SW 1271 (cell line): ENCODE measurements around the gene STARD4.

Experiments
- DNase-seq, 2 experiments: peaks; one replicate each; lab custom pipeline; 2025; lab: John Stamatoyannopoulos, UW

The STARD4 gene

DNA sequence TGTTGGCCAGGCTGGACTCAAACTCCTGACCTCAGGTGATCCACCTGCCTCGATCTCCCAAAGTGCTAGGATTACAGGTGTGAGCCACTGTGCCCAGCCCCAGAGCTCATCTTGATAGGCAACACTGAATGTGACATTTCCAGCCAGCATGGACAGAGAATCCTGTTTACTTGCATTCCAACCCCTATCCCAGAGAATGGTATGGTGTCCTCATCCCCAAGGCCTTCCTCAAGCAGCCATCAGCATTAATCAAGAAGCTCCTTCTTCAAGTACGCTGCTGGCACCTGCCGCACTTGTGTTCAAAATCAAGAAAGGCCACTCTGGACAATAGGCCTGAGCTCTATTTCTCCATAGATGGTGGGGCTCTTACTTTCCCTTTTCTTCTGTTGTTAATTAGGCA, 40.2 kb downstream of the STARD4 start:
- no peak for DNase-seq

DNA sequence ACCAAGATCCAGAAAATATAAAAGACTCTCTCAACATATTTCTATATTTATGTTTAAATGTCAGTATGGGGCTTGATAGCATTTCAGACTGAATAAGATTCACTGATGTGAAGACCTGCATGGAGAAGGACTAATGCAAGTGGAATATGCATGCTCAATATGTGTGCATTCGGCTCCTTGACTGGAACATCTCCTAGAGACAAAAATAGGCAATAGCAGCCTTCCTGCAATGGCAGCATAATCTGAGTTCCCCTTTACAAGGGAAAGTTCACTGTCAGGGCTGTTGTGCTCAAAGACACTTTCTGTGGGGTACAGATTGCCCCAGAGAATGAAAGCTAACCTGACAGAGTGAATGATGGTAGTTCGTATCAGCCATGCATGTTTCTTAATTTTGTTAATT, 42.4 kb downstream of the STARD4 start:
- no peak for DNase-seq

DNA sequence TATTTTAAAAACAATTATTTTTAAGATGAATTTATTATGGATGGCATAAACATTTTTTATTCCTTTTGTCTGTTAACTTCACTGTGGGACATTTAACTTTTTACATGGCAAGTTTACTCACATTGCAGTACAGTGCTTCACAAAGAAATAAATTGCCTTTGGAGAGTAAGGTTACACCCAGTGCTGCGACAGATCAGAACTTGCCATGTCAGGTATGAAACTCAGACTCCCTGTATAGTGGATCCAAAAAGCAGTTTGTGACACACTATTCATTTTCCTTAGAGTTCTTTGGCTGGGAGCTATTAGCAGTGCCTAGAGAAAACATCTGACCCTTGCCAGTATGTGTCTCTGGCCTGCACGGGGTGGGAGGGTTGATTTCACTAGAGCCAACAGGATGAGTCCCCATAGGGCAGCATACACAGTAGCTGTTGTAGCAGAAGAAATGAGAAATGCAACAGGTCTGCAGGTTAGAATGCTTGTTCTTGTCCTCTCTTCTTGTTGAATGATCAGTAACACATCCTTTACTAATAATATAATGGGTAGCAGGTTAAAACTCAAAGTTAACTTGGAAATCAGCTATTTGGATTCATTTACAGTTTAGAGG, 42.9 kb downstream of the STARD4 start:
- no peak for DNase-seq

- DNase-seq: no peak
Observed at GRCh38 chr5:111463311-111463710, 49.0 kb downstream of the STARD4 start.

GRCh38 chr5:111461934-111462333, 50.4 kb downstream of the STARD4 start:
- DNase-seq: no peak

- no peak for DNase-seq
Observed at GRCh38 chr5:111461255-111461671, 51.1 kb downstream of the STARD4 start.

GRCh38 chr5:111454776-111455175, 57.6 kb downstream of the STARD4 start:
- DNase-seq: no peak

DNA sequence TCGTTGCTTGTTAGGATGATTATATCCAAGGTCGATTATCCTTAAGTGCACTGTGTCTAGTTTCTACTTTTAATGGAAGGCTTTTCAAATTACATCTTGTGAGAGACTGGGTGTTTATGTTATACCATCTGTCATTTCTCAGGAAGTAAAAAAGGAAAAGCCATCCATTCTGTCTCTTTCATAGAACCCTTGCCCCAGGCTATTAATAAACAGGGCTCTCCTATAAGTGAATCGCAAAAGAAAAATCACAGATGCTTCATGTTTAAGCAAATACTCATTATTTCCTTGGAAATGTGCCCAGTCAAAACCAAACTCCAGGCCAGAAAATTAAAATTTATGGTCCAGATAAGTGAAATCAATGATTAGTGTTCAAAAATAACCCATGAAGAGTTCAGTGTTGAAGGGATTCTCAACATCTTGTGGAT, 58.1 kb downstream of the STARD4 start:
- DNase-seq: no peak

- no peak for DNase-seq
Observed at GRCh38 chr5:111453747-111454146, 58.6 kb downstream of the STARD4 start.

DNA sequence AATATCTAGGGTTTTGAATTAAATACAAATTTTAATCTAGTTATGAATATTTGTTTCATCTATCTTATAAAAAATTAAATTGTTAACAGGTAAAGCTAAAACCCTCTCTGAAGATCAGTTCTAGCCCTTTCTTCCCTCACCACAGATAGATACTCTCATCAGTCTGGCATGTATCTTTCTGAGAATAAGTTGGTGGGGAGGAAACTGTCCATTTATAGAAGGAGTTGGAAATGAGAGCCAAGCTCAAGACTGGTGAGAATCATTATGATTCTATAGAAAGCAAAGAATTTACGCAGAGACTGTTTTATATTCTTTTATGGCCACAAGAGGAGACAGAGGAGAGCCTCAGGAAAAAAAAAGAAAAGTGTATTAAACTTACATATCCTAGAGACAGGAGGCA, 59.0 kb downstream of the STARD4 start:
- no peak for DNase-seq

DNA sequence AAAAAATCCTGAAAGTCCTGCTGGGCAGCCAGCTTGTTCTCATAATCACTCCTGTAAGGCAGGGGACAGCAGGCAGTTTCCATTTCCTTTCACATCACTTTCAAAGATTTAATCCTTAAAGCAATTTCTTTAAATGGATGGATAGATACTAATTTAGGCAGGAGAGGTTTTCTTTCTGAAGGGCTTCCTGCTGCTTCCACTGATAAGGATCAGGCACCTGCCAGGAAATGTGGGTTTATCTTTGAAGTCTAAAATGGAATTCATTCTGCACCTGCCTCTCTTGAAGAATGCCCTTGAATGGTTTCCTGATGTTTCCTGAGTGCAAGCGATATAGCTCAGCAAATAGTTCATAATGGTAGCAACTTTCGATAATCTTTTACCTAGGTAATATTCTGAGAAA, 64.5 kb downstream of the STARD4 start:
- no peak for DNase-seq

GRCh38 chr5:111447099-111447498, 65.2 kb downstream of the STARD4 start:
- DNase-seq: no peak
